ENCODE measurements around the gene CASQ1. TPM values are rescaled to one million over a fixed set of nuclear protein-coding genes. Genes with fewer than 3 reads are reported as not detected.

Gene CASQ1
- total and polyA plus RNA-seq, 4 donors, result 0.08 to 0.37 (median 0.25) TPM

DNA sequence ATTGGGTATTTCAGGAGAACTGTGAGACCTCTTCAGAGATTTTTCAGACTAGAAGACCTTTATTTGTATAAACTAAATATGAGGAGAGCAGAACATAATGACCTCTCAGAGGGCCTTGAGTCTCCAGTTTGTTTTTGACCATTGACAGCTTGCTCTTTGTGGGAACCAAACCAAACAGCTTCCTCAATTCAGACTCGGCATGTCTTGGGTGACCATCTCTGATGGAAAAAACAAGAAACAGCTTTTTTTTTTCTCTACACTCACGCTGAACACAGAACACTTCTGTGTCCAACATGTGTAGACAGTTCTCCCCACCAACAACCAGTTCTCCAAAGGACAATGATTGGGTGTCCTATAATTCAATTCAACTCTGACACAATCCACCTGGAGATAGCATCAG lies 27.4 kb upstream of the CASQ1 start:
- no peak for ATAC-seq (ENCODE audit: insufficient read depth, low FRiP score)
- 42 to 47% methylated on average over 2 of the region's 2 CpGs for WGBS, 2 donors
- no peaks in the 10 kb centered on the region for H3K36me3 ChIP-seq (ENCODE audit: control insufficient read depth in 4 of 4, insufficient read depth in 4 of 4, low read length in 4 of 4)
- H3K4me3 ChIP-seq, result no peak overlapping the region
- H3K27me3 ChIP-seq (ENCODE audit: control insufficient read depth in 3 of 3, insufficient read depth in 3 of 3, low read length in 2 of 3), result no peaks in the 10 kb centered on the region
- H3K9ac ChIP-seq (ENCODE audit: insufficient read depth in 1 of 2, low read length in 2 of 2), result no peak overlapping the region
- no peak overlapping the region for H3K27ac ChIP-seq (ENCODE audit: low read depth in 1 of 2, low read length in 1 of 2)
- DNase-seq, result no peak
- TF ChIP-seq CTCF (IDR thresholded peaks at IDR 0.05; ENCODE audit: control extremely low read depth, extremely low read depth), result no peak
- peaks cover 0 to under 1% (median 0%) of the 10 kb centered on the region in 5 donors for H3K4me1 ChIP-seq (ENCODE audit: control insufficient read depth in 5 of 5, insufficient read depth in 5 of 5, low read length in 5 of 5)
- H3K9me3 ChIP-seq (ENCODE audit: control insufficient read depth in 4 of 4, insufficient read depth in 3 of 4, low read length in 3 of 4), result no peaks in the 10 kb centered on the region

GRCh38 chr1:160163615-160164014 lies 26.8 kb upstream of the CASQ1 start:
- no peak for TF ChIP-seq CTCF (IDR thresholded peaks at IDR 0.05; ENCODE audit: control extremely low read depth, extremely low read depth)
- ATAC-seq (ENCODE audit: insufficient read depth, low FRiP score), result no peak

GRCh38 chr1:160164121-160164520 lies 26.3 kb upstream of the CASQ1 start:
- no peak overlapping the region for H3K27ac ChIP-seq (ENCODE audit: low read depth in 1 of 2, low read length in 1 of 2)
- H3K27me3 ChIP-seq (ENCODE audit: control insufficient read depth in 3 of 3, insufficient read depth in 3 of 3, low read length in 2 of 3), result no peaks in the 10 kb centered on the region
- 81 to 89% methylated on average over 10 of the region's 10 CpGs for WGBS, 2 donors
- no peak overlapping the region for H3K4me3 ChIP-seq
- H3K4me1 ChIP-seq (ENCODE audit: control insufficient read depth in 5 of 5, insufficient read depth in 5 of 5, low read length in 5 of 5), result peaks cover 0 to 3% (median 0%) of the 10 kb centered on the region in 5 donors
- TF ChIP-seq CTCF (IDR thresholded peaks at IDR 0.05; ENCODE audit: control extremely low read depth, extremely low read depth), result no peak
- H3K9me3 ChIP-seq (ENCODE audit: control insufficient read depth in 4 of 4, insufficient read depth in 3 of 4, low read length in 3 of 4), result no peaks in the 10 kb centered on the region
- H3K9ac ChIP-seq (ENCODE audit: insufficient read depth in 1 of 2, low read length in 2 of 2), result no peak overlapping the region
- ATAC-seq (ENCODE audit: insufficient read depth, low FRiP score), result no peak
- no peak for DNase-seq
- no peaks in the 10 kb centered on the region for H3K36me3 ChIP-seq (ENCODE audit: control insufficient read depth in 4 of 4, insufficient read depth in 4 of 4, low read length in 4 of 4)

More at GRCh38 chr1:160163615-160164014, 26.8 kb upstream of the CASQ1 start:
- Histone ChIP-seq H3K36me3 (ENCODE audit: control insufficient read depth in 4 of 4, insufficient read depth in 4 of 4, low read length in 4 of 4) (no peaks in the 10 kb centered on the region), H3K27ac (ENCODE audit: low read depth in 1 of 2, low read length in 1 of 2) (no peak overlapping the region), H3K9ac (ENCODE audit: insufficient read depth in 1 of 2, low read length in 2 of 2) (no peak overlapping the region), H3K4me1 (ENCODE audit: control insufficient read depth in 5 of 5, insufficient read depth in 5 of 5, low read length in 5 of 5) (peaks cover 0 to 3% (median 0%) of the 10 kb centered on the region in 5 donors), H3K9me3 (ENCODE audit: control insufficient read depth in 4 of 4, insufficient read depth in 3 of 4, low read length in 3 of 4) (no peaks in the 10 kb centered on the region), H3K27me3 (ENCODE audit: control insufficient read depth in 3 of 3, insufficient read depth in 3 of 3, low read length in 2 of 3) (no peaks in the 10 kb centered on the region), H3K4me3 (no peak overlapping the region)
- 94 to 97% methylated on average over 1 of the region's 1 CpG for WGBS, 2 donors
- DNase-seq, result no peak

All from lung (tissue), 12 donors.